K562 (cell line): ENCODE measurements around the gene HAAO. TPM values are rescaled to one million over a fixed set of nuclear protein-coding genes. Genes with fewer than 3 reads are reported as not detected.

Source experiments
- BDP1 ChIP-seq: IDR thresholded peaks from 3 replicates; pipeline ENCODE4 v1.6.1; 2011; ENCODE audit not compliant: insufficient read length, insufficient read depth
- HDAC2 ChIP-seq: fragments of 450-650 bp; IDR thresholded peaks from 2 replicates; pipeline ENCODE4 v1.6.1; 2016; ENCODE audit warnings: mild to moderate bottlenecking
- HMGN3 ChIP-seq: IDR thresholded peaks from 2 replicates; pipeline ENCODE4 v1.6.1; 2011; ENCODE audit warnings: borderline replicate concordance, low read depth, mild to moderate bottlenecking, mixed read lengths, low read length; ENCODE audit not compliant: insufficient read length; ENCODE audit errors: extremely low read depth
- KDM1A ChIP-seq, 2 experiments: fragments of 450-650 bp; IDR thresholded peaks; 2 replicates each; pipeline ENCODE4 v1.6.1; 2016; ENCODE audit warnings: mild to moderate bottlenecking in 2 of 2
- NFXL1 ChIP-seq: fragments of 450-650 bp; formaldehyde crosslinking; IDR thresholded peaks from 2 replicates; pipeline ENCODE4 v1.4.0; 2021; ENCODE audit warnings: mild to moderate bottlenecking
- SMAD3 ChIP-seq: fragments of 450-650 bp; formaldehyde crosslinking; conservative IDR thresholded peaks from 2 replicates; pipeline ENCODE4 v1.4.0; 2020; ENCODE audit warnings: mild to moderate bottlenecking
- YBX1 ChIP-seq: fragments of 450-650 bp; IDR thresholded peaks from 2 replicates; pipeline ENCODE4 v1.7.1; 2016; ENCODE audit warnings: mild to moderate bottlenecking
- ZNF133 ChIP-seq: fragments of 250-450 bp; sonication (Bioruptor Pico); IDR thresholded peaks from 2 replicates; pipeline ENCODE4 v1.4.0; 2020; ENCODE audit warnings: mild to moderate bottlenecking
- ZNF175 ChIP-seq: fragments of 200-800 bp; sonication (Bioruptor generic); IDR thresholded peaks from 2 replicates; pipeline ENCODE4 v1.6.1; 2016; ENCODE audit warnings: low read depth, mild to moderate bottlenecking, missing genetic modification characterization, missing compliant biosample characterization
- ZNF253 ChIP-seq: fragments of 250-450 bp; sonication (Bioruptor Pico); conservative IDR thresholded peaks from 2 replicates; pipeline ENCODE4 v1.6.1; 2021; ENCODE audit warnings: mild to moderate bottlenecking
- polyA plus RNA-seq, 8 experiments: library from polyadenylated mRNA; depleted of rRNA in 4 of 8; stranded (reverse) in 5 of 8; unstranded in 3 of 8; fragments of >200 nt; fragmentation: Nextera tagmentation in 2 of 8; fragmentation: Illumina TruSeq in 1 of 8; extraction: Ambion mirVana in 2 of 8; extraction: Trizol in 1 of 8; gene quantifications; 2 replicates each; pipeline versions ENCODE4 v1.2.1 to v1.2.3, GENCODE V29; 2011 to 2014; ENCODE audit warnings: inconsistent platforms in 1 of 8, missing spikeins in 1 of 8
- total RNA-seq, 7 experiments: library from RNA; depleted of rRNA in 6 of 7; stranded (reverse); fragments of >200 nt in 6 of 7; fragmentation: Illumina TruSeq in 2 of 7; extraction: Trizol in 2 of 7; gene quantifications; 2 replicates each; pipeline versions ENCODE4 v1.2.1 to v1.2.3, GENCODE V29; 2011 to 2021; ENCODE audit warnings: low replicate concordance in 1 of 7
- TF ChIP-seq, protein P1 (sequence below), 3 experiments: IDR thresholded peaks in 2 of 3; conservative IDR thresholded peaks in 1 of 3; 2 replicates each; pipeline ENCODE4 v1.5.1; 2011 to 2012; ENCODE audit warnings: low read length in 3 of 3, mild to moderate bottlenecking in 3 of 3, control low read depth in 2 of 3, improper control_type of control experiment in 1 of 3, inconsistent platforms in 1 of 3, low read depth in 1 of 3, mixed read lengths in 1 of 3, moderate library complexity in 1 of 3; ENCODE audit not compliant: insufficient read depth in 2 of 3

The HAAO gene
- total and polyA plus RNA-seq, 9 of the 15 experiments (the other 6 are each of a cell fraction or from before 2014, with no cell fraction given) = not detected

DNA sequence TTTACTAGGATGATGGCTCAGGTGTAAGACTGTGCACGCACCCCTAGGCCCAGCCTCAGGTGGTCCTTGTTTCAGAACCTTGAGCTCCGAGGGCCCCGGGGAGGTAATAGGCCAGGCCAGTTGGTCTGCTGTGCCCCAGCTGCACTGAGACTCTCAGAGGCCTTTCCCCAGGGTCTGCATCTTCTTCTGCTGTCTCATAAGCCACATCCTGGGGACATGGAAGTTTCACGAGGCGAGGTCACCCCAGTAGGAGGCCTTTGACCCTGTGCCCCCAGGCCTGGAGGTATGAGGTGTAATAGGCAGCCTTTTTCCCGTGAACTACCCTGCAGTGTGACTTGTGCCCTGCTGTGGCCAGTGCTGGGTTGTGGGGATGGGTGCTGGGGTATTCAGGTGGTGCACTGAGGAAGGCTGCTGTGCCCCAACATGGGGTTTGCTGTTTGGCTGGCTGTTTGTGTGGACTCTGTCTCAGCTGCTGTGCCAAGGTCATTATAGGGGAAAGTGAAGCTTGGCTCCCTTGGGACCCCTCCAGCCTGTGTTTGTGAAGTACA lies 35.3 kb downstream of the HAAO start (continued):
- TF ChIP-seq HMGN3 = no peak
- no peak for TF ChIP-seq ZNF175
- no peak for TF ChIP-seq HDAC2
- TF ChIP-seq ZNF133 = no peak
- TF ChIP-seq BDP1 = no peak
- TF ChIP-seq, protein P1, sequence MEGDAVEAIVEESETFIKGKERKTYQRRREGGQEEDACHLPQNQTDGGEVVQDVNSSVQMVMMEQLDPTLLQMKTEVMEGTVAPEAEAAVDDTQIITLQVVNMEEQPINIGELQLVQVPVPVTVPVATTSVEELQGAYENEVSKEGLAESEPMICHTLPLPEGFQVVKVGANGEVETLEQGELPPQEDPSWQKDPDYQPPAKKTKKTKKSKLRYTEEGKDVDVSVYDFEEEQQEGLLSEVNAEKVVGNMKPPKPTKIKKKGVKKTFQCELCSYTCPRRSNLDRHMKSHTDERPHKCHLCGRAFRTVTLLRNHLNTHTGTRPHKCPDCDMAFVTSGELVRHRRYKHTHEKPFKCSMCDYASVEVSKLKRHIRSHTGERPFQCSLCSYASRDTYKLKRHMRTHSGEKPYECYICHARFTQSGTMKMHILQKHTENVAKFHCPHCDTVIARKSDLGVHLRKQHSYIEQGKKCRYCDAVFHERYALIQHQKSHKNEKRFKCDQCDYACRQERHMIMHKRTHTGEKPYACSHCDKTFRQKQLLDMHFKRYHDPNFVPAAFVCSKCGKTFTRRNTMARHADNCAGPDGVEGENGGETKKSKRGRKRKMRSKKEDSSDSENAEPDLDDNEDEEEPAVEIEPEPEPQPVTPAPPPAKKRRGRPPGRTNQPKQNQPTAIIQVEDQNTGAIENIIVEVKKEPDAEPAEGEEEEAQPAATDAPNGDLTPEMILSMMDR (IDR thresholded peaks at IDR 0.05 in 2 of 3, conservative IDR thresholded peaks at IDR 0.05 in 1 of 3; ENCODE audit: insufficient read depth in 2 of 3, low read depth in 1 of 3, low read length in 3 of 3) = no peak
- no peak for TF ChIP-seq SMAD3 (CRISPR knock-in tag)
- TF ChIP-seq ZNF253 (CRISPR knock-in tag) = no peak
- no peak for TF ChIP-seq KDM1A (IDR thresholded peaks at IDR 0.05)
- no peak for TF ChIP-seq NFXL1
- no peak for TF ChIP-seq YBX1
